Ishikawa (cell line): Measurements from ENCODE around the gene POP4.

ENCODE experiments used
- CREB1 ChIP-seq: IDR thresholded peaks from 2 replicates; pipeline ENCODE4 v1.6.1; 2012; ENCODE audit warnings: low read depth
- EP300 ChIP-seq: IDR thresholded peaks from 2 replicates; pipeline ENCODE4 v1.6.1; 2012; ENCODE audit warnings: borderline replicate concordance
- MAX ChIP-seq: IDR thresholded peaks from 2 replicates; pipeline ENCODE4 v1.6.1; 2012
- TAF1 ChIP-seq: IDR thresholded peaks from 2 replicates; pipeline ENCODE4 v1.6.1; 2012; ENCODE audit warnings: low read depth, mild to moderate bottlenecking

- no peak for TF ChIP-seq CREB1
- no peak for TF ChIP-seq TAF1
- TF ChIP-seq MAX, result no peak
- TF ChIP-seq EP300, result no peak
These were observed 40.9 kb upstream of the POP4 start for GRCh38 chr19:29565171-29565570.
